ENCODE data around the gene PPP2R5D.
A peak's percentile ranks its signal among the peaks of the same experiment; 100 is the strongest.

Gene PPP2R5D

GRCh38 chr6:43007126-43007525 lies 22.8 kb downstream of the PPP2R5D start:
- no peak overlapping the region for H3K4me3 ChIP-seq (ENCODE audit: low read depth, low read length)
- TF ChIP-seq, protein P1, sequence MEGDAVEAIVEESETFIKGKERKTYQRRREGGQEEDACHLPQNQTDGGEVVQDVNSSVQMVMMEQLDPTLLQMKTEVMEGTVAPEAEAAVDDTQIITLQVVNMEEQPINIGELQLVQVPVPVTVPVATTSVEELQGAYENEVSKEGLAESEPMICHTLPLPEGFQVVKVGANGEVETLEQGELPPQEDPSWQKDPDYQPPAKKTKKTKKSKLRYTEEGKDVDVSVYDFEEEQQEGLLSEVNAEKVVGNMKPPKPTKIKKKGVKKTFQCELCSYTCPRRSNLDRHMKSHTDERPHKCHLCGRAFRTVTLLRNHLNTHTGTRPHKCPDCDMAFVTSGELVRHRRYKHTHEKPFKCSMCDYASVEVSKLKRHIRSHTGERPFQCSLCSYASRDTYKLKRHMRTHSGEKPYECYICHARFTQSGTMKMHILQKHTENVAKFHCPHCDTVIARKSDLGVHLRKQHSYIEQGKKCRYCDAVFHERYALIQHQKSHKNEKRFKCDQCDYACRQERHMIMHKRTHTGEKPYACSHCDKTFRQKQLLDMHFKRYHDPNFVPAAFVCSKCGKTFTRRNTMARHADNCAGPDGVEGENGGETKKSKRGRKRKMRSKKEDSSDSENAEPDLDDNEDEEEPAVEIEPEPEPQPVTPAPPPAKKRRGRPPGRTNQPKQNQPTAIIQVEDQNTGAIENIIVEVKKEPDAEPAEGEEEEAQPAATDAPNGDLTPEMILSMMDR (IDR thresholded peaks at IDR 0.05; ENCODE audit: control insufficient read depth, extremely low read depth, insufficient read depth): no peak
- no peak for DNase-seq (ENCODE audit: low read depth)

DNA sequence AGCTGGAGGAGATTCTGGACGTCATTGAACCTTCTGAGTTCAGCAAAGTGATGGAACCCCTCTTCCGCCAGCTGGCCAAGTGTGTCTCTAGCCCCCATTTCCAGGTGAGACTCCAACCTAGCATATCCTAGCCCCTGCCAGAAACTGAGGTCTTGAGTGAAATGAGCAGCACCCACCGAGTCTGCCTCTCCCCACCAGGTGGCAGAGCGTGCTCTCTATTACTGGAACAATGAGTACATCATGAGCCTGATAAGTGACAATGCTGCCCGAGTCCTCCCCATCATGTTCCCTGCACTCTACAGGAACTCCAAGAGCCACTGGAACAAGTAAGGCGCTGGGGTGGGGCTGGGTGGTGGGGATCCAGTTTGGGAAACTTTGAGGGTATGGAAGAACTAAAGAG lies 24.8 kb downstream of the PPP2R5D start:
- TF ChIP-seq, protein P1 (IDR thresholded peaks at IDR 0.05; ENCODE audit: control insufficient read depth, extremely low read depth, insufficient read depth): peak; percentile 42; the same call in 1 of the 2 replicates
- H3K4me3 ChIP-seq (ENCODE audit: low read depth, low read length): no peak overlapping the region
- DNase-seq (ENCODE audit: low read depth): no peak

- TF ChIP-seq, protein P1 (IDR thresholded peaks at IDR 0.05; ENCODE audit: control insufficient read depth, extremely low read depth, insufficient read depth): no peak
- no peak for DNase-seq (ENCODE audit: low read depth)
These were observed 26.8 kb downstream of the PPP2R5D start for GRCh38 chr6:43011207-43011606.

GRCh38 chr6:43012364-43012763 lies 28.0 kb downstream of the PPP2R5D start:
- TF ChIP-seq, protein P1 (IDR thresholded peaks at IDR 0.05; ENCODE audit: control insufficient read depth, extremely low read depth, insufficient read depth): no peak
- DNase-seq (ENCODE audit: low read depth): no peak
- peak overlapping the region; percentile 82 for H3K4me3 ChIP-seq (ENCODE audit: low read depth, low read length)

More at GRCh38 chr6:43011207-43011606, 26.8 kb downstream of the PPP2R5D start:
- no peak overlapping the region for H3K4me3 ChIP-seq (ENCODE audit: low read depth, low read length)

- H3K4me3 ChIP-seq (ENCODE audit: low read depth, low read length): peak overlapping the region; percentile 82
- TF ChIP-seq, protein P1 (IDR thresholded peaks at IDR 0.05; ENCODE audit: control insufficient read depth, extremely low read depth, insufficient read depth): no peak
- DNase-seq (ENCODE audit: low read depth): no peak
These were observed 28.9 kb downstream of the PPP2R5D start for GRCh38 chr6:43013097-43013842.

DNA sequence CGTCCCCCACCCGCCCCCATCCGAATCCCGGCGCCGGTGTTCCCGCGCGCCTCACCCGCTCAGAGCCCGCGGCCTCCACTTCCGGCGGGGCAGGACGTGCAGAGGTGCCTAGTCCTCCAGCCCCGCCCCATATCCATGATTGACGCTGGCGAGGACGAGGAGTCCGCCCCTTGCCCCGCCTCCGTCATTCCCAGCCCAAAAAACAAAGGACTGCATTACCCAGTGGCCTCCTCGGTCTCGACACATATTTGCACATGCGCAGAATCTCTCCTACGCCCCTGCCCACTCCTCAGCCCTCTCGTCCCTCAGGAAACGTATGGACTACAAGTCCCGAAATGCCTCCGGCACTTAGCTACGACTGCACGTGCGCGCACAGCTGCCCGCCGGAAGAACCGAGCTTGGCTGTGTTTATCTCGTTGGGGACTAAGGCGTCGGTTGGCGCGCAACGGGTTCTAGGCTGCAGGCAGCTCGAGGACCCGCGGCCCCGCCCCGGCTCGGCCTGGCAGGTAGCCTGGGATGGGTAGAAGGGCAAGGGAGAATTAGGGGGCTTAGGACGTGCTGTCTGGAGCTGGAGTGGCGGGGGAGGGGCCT lies 29.6 kb downstream of the PPP2R5D start, which contains the start of the genes KLHDC3 and MEA1:
KLHDC3 (plus strand) TSS at position 407 of the 591 bp plus-strand sequence. CDS start 2,944 bp downstream, outside the sequence.
MEA1 (minus strand) TSS at position 104 of the 591 bp plus-strand sequence. CDS start 133 bp downstream, outside the sequence.
- TF ChIP-seq, protein P1 (IDR thresholded peaks at IDR 0.05; ENCODE audit: control insufficient read depth, extremely low read depth, insufficient read depth): no peak
- peak within 1 kb of the TSS; percentile 82 for H3K4me3 ChIP-seq (ENCODE audit: low read depth, low read length)

More for the DNA sequence above, 29.6 kb downstream of the PPP2R5D start, which contains the start of the genes KLHDC3 and MEA1:
- peak; percentile 99 for DNase-seq (ENCODE audit: low read depth)
